NCI-H526 treated with DMSO at 0.1 percent for 48 hours (cell line): ENCODE data around the gene BPIFA1.

Source experiments
- DNase-seq: peaks from one replicate; lab custom pipeline; 2025; lab: John Stamatoyannopoulos, UW

The BPIFA1 gene

GRCh38 chr20:33277471-33278441 is 42.0 kb downstream of the BPIFA1 start:
- peak; percentile 29 for DNase-seq

DNA sequence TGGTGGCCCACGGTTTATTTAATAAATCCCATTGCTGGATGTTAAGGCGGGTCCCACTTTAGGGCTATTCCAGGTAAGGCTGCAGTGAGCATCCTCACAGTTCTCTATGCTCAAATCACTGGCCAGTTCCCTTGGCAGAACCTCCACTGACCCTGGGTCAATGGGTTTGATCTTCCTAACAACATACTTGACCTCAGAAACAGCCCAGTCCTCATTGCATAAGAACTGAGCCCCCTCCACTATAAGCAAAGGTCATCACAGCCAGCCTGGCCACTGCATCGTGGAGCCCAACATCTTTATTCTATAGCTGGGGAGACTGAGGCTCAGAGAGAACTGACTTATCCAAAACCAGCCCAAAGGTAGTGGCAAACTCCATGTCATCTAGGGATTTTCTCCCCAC is 42.9 kb downstream of the BPIFA1 start:
- DNase-seq: no peak

- DNase-seq: no peak
Observed at GRCh38 chr20:33279261-33279910, 43.6 kb downstream of the BPIFA1 start.

GRCh38 chr20:33280000-33280680 is 44.3 kb downstream of the BPIFA1 start:
- DNase-seq: no peak

- DNase-seq: no peak
Observed at GRCh38 chr20:33280775-33281174, 45.0 kb downstream of the BPIFA1 start.

DNA sequence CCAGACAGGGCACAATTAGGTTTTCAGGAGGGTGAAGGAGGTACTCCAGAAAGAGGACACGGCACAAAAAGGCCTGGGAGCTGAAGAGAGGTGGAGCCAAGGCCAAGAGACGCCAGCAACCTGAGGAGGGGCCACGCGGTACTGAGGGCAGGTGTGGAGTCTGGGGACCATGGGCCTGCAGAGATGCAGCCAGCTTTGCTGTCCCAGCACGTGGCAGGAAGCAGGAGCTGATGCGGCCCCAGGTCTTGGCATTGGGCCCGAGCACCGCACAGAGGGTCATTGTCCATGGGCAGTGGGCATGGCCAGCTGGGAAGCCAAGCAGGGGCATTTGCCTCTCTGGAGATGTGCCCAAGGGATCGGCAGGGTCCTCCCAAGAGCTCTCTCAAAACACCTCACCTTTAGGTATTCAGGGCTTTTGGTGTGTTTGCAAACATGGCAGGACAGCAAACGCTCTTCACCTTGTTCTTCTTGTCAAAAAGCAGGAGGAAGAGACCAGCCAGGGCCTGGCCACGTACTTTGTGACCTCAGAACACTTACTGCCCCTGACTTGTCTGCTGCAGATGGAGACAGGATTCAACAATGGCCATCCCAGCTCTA is 45.9 kb downstream of the BPIFA1 start:
- no peak for DNase-seq

DNA sequence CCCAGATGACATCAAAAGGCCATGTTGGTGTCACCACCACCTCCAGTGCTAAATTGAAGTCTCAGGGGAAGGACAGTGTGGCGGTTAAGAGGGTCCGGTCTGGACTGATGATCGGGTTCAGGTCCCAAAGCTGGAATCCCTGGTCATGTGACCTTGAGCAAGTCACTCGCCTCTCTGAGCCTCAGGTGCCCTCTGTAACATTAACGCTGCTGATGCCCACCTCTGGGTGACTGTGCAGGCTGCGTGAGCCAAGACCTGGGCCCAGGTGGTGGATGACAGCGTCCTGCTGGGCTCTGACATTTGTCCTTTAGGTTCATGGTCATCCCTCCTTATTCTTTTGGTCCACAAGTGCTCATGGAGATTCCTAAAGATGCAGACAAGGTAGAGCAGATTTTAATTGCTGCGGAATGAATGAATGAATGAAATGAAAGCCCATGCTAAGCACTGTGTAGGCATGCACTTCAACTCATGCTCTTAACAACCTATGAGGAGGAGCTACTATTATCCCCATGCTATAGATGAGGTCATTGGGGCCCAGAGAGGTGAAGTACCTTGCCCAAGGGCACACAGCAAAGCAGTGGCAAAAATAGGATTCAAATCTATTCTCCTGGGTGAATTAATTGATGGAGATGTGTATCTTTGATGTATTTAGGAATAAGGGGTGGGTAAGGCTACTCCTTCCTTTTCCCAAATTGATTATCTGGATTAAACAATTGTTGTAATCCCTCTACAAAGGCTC is 46.6 kb downstream of the BPIFA1 start:
- DNase-seq: no peak

DNA sequence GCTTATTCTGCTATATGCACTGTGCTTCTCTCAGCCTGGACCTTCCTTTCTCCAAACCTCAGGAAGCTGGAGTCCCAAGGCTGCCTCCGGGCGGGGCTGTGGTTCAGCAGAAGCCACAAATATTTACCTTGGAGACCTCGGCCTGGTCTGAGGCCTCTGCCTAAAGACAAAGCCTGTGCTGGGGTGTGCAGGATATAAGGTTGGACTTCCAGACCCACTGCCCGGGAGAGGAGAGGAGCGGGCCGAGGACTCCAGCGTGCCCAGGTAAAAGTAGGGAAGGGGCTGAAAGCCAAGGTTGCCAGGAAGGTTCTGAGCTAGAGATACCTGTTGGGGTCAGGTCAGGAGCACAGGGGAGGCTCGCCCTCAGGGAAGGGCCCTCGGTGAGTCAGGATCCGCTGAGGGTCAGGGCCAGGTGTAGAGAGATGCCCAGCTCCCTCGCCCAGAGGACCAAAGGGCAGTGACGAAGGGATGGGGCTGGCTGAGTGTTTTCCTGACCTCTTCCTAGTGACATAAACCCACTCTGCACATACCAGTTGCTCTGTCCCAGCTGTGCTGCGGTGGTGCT is 47.3 kb downstream of the BPIFA1 start, which contains the start of gene BPIFB1:
TSS of gene BPIFB1 (plus strand) at position 224 of the 565 bp plus-strand sequence. CDS start 2,860 bp downstream, outside the sequence.
- DNase-seq: no peak

DNA sequence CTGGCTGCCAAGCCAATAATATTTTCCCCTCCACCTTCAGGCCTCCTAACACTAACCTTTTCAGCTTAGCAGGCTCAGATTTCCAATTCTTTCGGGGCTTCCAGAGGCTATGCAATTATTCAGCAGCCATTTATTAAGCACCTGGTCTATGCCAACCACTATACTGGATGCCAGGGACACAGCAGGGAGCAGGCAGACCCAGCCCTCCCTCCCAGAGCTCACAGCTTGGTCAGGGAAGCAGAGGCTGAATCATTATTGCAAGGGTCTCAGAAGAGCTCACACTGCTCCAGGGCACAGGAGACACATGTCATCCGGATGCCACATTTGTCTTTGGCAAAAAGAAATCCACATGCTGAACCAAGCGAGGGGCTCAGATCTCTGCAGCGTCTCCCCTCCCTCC is 48.5 kb downstream of the BPIFA1 start:
- no peak for DNase-seq

DNA sequence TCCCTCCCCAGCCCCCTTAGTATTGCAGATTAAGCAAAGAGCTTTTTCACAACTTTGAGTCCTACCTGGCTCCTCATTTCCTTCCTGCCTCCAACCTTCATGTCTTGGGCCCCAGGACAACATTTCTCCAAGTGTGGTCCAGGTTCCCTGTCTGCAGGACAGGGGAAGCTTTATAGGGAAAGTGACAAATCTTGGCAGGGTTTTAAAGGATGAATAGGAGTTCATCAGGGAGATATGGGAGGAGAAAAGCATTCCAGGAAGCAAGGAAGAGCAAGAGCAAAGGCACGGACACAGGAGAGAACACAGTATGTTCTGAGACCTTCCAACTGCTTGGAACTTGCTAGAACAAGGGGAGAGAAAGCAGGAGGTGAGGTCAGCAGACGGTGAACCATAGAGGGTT is 49.1 kb downstream of the BPIFA1 start:
- DNase-seq: no peak

GRCh38 chr20:33285861-33286495 is 50.2 kb downstream of the BPIFA1 start:
- no peak for DNase-seq

DNA sequence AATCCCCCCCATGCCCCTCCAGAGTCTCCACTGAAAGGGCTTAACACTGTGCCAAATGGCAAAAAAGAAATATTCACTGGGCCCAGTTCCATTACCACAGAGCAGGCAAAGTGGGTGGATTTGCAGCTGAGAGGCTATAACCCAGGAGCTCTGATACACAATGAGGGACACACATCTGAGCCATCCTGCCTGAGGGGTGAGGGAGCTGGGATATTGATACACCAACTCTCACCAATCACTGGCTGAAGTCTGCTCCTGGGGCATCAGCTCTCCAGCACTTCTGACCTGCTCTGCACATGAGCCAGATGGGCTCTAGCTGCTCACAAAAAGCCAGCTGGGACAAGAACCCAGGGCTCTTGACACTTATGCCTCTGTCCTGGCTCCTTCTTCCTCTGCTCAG is 52.1 kb downstream of the BPIFA1 start:
- DNase-seq: no peak

GRCh38 chr20:33290852-33291251 is 55.1 kb downstream of the BPIFA1 start:
- DNase-seq: no peak

DNA sequence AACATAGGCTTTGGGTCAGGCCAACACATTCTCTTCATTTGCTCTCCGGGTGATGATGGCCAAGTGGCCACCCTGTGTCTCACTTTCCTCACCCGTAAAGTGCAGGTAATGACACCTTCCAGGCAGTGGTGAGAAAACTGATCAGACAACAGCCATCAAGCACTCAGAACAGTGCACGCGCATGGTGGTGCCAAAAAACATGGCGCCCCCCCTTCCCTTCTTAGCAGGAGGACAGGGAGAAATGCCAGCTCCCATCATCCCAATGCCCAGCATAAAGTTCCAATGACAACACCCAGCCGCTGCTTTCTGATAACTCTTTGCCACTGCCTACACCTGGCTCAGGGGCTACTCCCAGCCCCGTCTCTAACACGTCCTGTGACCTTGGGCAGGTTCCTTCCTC is 55.6 kb downstream of the BPIFA1 start:
- DNase-seq: no peak

GRCh38 chr20:33291830-33292355 is 56.1 kb downstream of the BPIFA1 start:
- peak; percentile 19 for DNase-seq
